OCI-LY1 (cell line): ENCODE data around the gene GPR3.

Source experiments
- H2AFZ ChIP-seq: fragments of 200-600 bp; sonication (generic), shearing (Covaris generic); 2 replicates; pipeline ENCODE4 v1.6.0; 2014; ENCODE audit warnings: antibody characterized with exemption, mild to moderate bottlenecking, low read length
- H3F3A ChIP-seq: fragments of 200-600 bp; sonication (generic), shearing (Covaris generic); 2 replicates; pipeline ENCODE4 v1.6.0; 2014; ENCODE audit warnings: mild to moderate bottlenecking, antibody characterized with exemption, low read length, moderate library complexity; ENCODE audit not compliant: insufficient read depth
- H3K27ac ChIP-seq: fragments of 200-600 bp; sonication (generic); 2 replicates; pipeline ENCODE4 v1.5.1; 2014; ENCODE audit warnings: low read length, mixed run types, mild to moderate bottlenecking, low read depth; ENCODE audit not compliant: poor library complexity, severe bottlenecking
- H3K27me3 ChIP-seq: fragments of 200-600 bp; sonication (generic); 2 replicates; pipeline ENCODE4 v1.6.0; 2014; ENCODE audit warnings: antibody characterized with exemption, mild to moderate bottlenecking, low read length, moderate library complexity; ENCODE audit not compliant: insufficient read depth
- H3K36me3 ChIP-seq: fragments of 200-600 bp; sonication (generic); 2 replicates; pipeline ENCODE4 v1.6.1; 2014; ENCODE audit warnings: mild to moderate bottlenecking, antibody characterized with exemption, low read length, moderate library complexity, mixed read lengths; ENCODE audit not compliant: insufficient read depth
- H3K4me1 ChIP-seq: fragments of 200-600 bp; sonication (generic); 2 replicates; pipeline ENCODE4 v1.5.1; 2014; ENCODE audit warnings: mild to moderate bottlenecking, low read length, moderate library complexity; ENCODE audit not compliant: insufficient read depth, severe bottlenecking
- H3K4me2 ChIP-seq: fragments of 200-600 bp; sonication (generic), shearing (Covaris generic); 2 replicates; pipeline ENCODE4 v1.6.1; 2014; ENCODE audit warnings: low read length
- H3K4me3 ChIP-seq: fragments of 200-600 bp; sonication (generic); 2 replicates; pipeline ENCODE4 v1.5.1; 2014; ENCODE audit warnings: low read length, low read depth, mild to moderate bottlenecking, mixed read lengths; ENCODE audit not compliant: poor library complexity, severe bottlenecking
- H3K79me2 ChIP-seq: fragments of 200-600 bp; shearing (Covaris generic); 2 replicates; pipeline ENCODE4 v1.6.1; 2016; ENCODE audit warnings: mixed run types, low read length, mixed read lengths; ENCODE audit not compliant: insufficient read depth
- H3K9ac ChIP-seq: fragments of 200-600 bp; sonication (generic), shearing (Covaris generic); 2 replicates; pipeline ENCODE4 v1.6.1; 2014; ENCODE audit warnings: mild to moderate bottlenecking, low read length, mixed read lengths
- H3K9me2 ChIP-seq: fragments of 200-600 bp; sonication (generic), shearing (Covaris generic); 2 replicates; pipeline ENCODE4 v1.6.1; 2014; ENCODE audit warnings: low read depth, mild to moderate bottlenecking, low read length, mixed read lengths
- H3K9me3 ChIP-seq: fragments of 200-600 bp; shearing (Covaris generic); 2 replicates; pipeline ENCODE4 v1.6.1; 2014; ENCODE audit warnings: low read length, mixed read lengths
- H4K20me1 ChIP-seq: fragments of 200-600 bp; sonication (generic), shearing (Covaris generic); 2 replicates; pipeline ENCODE4 v1.6.0; 2016; ENCODE audit warnings: mild to moderate bottlenecking, low read length; ENCODE audit not compliant: insufficient read depth
- EZH2 ChIP-seq: fragments of 200-600 bp; sonication (generic), shearing (Covaris generic); IDR thresholded peaks from 2 replicates; pipeline ENCODE4 v1.8.0; 2017; ENCODE audit warnings: borderline replicate concordance, mixed run types, mild to moderate bottlenecking, antibody characterized with exemption, low read length, moderate library complexity, mixed read lengths
- TF ChIP-seq, protein P1 (sequence below): fragments of 200-600 bp; sonication (generic), shearing (Covaris generic); IDR thresholded peaks from 2 replicates; pipeline ENCODE4 v1.5.1; 2017; ENCODE audit warnings: mild to moderate bottlenecking, antibody characterized with exemption, low read length, moderate library complexity, mixed read lengths

Gene GPR3

DNA sequence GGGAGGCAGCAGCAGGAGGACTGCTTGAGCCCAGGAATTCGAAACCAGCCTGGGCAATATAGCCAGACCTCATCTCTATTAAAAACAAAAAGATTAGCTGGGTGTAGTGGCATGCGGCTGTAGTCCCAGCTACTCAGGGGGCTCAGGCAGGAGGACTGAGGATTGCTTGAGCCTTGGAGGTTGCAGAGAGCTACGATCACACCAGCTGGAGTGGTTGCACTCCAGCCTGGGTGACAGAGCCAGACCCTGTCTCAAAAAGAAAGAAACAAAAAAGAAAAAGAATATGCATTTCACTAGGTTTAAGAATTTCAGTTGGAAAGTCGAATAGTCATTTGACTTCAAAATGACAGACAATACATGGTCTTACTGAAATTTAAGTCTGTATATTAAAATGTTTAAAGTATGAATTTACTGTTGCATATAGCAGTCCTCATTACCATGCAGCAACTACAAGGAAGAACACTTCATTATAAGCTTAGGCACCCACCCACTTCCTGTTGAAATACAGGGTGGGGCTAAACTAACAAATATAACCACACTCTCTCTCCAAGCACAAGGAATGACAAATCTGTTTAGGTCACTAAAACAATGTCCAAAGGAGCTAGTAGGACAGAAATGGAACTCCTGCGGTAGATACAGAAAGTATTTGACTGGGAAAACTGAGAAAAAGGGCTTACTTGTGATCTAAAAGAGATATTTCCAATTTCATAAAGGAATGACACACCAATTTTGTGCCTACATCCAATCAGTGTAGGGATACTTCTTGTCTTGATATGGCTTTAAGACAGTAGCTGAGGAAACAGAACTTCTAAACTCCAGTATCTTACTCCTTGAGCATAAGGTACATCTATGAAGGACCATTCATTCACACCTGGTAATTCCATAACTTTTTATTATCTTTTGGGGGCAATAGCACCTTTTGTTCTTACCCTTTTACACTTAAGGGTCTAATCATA lies 44.1 kb downstream of the GPR3 start:
- Histone ChIP-seq H3K9me2 (no peaks in the 10 kb centered on the region), H4K20me1 (no peaks in the 10 kb centered on the region), H3K4me1 (peaks cover 89% of the 10 kb centered on the region), H3F3A (no peaks in the 10 kb centered on the region), H3K27ac (peak overlapping the region; percentile 87), H3K27me3 (no peaks in the 10 kb centered on the region), H3K4me2 (peak overlapping the region; percentile 12; the same call in 1 of the 2 replicates), H3K9ac (no peak overlapping the region; the same call in 1 of the 2 replicates), H3K9me3 (no peaks in the 10 kb centered on the region), H3K4me3 (peak overlapping the region; percentile 9), H3K79me2 (peaks cover 61% of the 10 kb centered on the region), H3K36me3 (peaks cover 20% of the 10 kb centered on the region; the same call in 1 of the 2 replicates), H2AFZ (no peak overlapping the region)
- TF ChIP-seq, protein P1, sequence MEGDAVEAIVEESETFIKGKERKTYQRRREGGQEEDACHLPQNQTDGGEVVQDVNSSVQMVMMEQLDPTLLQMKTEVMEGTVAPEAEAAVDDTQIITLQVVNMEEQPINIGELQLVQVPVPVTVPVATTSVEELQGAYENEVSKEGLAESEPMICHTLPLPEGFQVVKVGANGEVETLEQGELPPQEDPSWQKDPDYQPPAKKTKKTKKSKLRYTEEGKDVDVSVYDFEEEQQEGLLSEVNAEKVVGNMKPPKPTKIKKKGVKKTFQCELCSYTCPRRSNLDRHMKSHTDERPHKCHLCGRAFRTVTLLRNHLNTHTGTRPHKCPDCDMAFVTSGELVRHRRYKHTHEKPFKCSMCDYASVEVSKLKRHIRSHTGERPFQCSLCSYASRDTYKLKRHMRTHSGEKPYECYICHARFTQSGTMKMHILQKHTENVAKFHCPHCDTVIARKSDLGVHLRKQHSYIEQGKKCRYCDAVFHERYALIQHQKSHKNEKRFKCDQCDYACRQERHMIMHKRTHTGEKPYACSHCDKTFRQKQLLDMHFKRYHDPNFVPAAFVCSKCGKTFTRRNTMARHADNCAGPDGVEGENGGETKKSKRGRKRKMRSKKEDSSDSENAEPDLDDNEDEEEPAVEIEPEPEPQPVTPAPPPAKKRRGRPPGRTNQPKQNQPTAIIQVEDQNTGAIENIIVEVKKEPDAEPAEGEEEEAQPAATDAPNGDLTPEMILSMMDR = no peak
- no peak for TF ChIP-seq EZH2

DNA sequence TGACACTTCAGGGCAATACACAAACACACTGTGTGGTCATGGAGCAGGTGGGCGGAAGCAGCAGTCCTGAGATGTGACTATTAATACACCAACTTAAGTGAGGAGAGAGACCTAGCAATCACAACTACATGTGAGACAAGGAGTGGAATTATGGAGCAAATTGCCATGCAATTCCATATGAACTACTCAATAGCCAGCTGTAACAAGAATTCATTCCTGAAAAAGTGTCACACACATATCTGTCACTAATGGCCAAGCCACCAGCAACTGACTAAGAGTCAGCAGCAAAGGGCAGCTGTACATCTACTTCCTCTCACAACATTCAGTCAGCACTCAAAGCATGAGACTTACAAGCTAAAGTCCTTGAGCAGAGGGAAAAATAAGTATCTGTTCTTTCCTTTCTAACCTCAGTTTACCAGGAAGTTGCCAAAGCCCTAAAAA lies 46.2 kb downstream of the GPR3 start:
- Histone ChIP-seq H3K36me3 (peaks cover 20% of the 10 kb centered on the region; the same call in 1 of the 2 replicates), H3F3A (no peaks in the 10 kb centered on the region), H3K4me2 (peak overlapping the region; percentile 50), H3K79me2 (peaks cover 48% of the 10 kb centered on the region), H3K27ac (peak overlapping the region; percentile 87), H2AFZ (no peak overlapping the region), H3K4me3 (peak overlapping the region; percentile 27), H3K4me1 (peaks cover 83% of the 10 kb centered on the region), H3K9ac (peak overlapping the region; percentile 28; the same call in 1 of the 2 replicates), H3K9me3 (no peaks in the 10 kb centered on the region), H3K9me2 (no peaks in the 10 kb centered on the region), H4K20me1 (no peaks in the 10 kb centered on the region), H3K27me3 (no peaks in the 10 kb centered on the region)
- TF ChIP-seq, protein P1 = no peak
- no peak for TF ChIP-seq EZH2

DNA sequence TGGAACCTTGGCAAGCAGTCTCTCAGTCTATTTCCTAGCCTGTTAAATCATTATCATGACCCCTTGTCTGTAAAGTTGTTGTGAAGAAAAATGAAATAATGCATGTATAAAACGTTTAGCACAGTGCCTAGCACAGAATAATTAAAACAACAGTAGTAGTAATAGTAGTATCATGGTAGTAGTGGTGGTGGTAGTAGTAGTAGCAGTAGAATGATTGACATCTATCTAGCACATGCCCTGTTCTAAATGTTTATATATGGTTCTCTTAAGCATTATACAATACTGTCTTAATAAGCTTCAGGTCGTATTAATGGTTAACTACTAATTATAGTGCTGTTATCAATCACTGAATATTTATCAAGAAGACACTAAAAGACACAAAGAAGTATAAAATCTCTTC lies 46.7 kb downstream of the GPR3 start:
- no peaks in the 10 kb centered on the region for H3K9me3 ChIP-seq
- peaks cover 45% of the 10 kb centered on the region for H3K79me2 ChIP-seq
- H3K9ac ChIP-seq = peak overlapping the region; percentile 28; the same call in 1 of the 2 replicates
- peaks cover 23% of the 10 kb centered on the region for H3K36me3 ChIP-seq
- no peak for TF ChIP-seq EZH2
- TF ChIP-seq, protein P1 = no peak
- H2AFZ ChIP-seq = no peak overlapping the region
- peak overlapping the region; percentile 87 for H3K27ac ChIP-seq
- H3F3A ChIP-seq = no peaks in the 10 kb centered on the region
- no peak overlapping the region for H3K4me3 ChIP-seq
- peak overlapping the region; percentile 50; the same call in 1 of the 2 replicates for H3K4me2 ChIP-seq
- no peaks in the 10 kb centered on the region for H3K9me2 ChIP-seq
- H3K27me3 ChIP-seq = no peaks in the 10 kb centered on the region
- H4K20me1 ChIP-seq = no peaks in the 10 kb centered on the region
- H3K4me1 ChIP-seq = peaks cover 80% of the 10 kb centered on the region
